Hepatocyte (in vitro differentiated cells): ENCODE results near the gene PTTG1IP2. TPM values are rescaled to one million over a fixed set of nuclear protein-coding genes. Genes with fewer than 3 reads are reported as not detected.

ENCODE experiments used
- DNase-seq: peaks from one replicate; pipeline ENCODE4 v3.0.0-alpha.2; 2016; ENCODE audit warnings: low spot score
- H2AFZ ChIP-seq: fragments of 200-600 bp; sonication (generic); 2 replicates; pipeline ENCODE4 v1.6.0; 2016; ENCODE audit warnings: antibody characterized with exemption, mild to moderate bottlenecking
- H3K27ac ChIP-seq: fragments of 200-600 bp; sonication (generic); 2 replicates; pipeline ENCODE4 v1.5.1; 2016; ENCODE audit warnings: mild to moderate bottlenecking
- H3K27me3 ChIP-seq: fragments of 200-600 bp; sonication (generic); 2 replicates; pipeline ENCODE4 v1.6.1; 2016
- H3K36me3 ChIP-seq: fragments of 200-600 bp; sonication (generic); replicated peaks from 2 replicates; pipeline ENCODE4 v1.5.1; 2016; ENCODE audit warnings: low read depth; ENCODE audit not compliant: insufficient read depth
- H3K4me1 ChIP-seq: fragments of 200-600 bp; sonication (generic); 2 replicates; pipeline ENCODE4 v1.5.1; 2016; ENCODE audit warnings: mild to moderate bottlenecking, moderate library complexity; ENCODE audit not compliant: insufficient read depth
- H3K4me2 ChIP-seq: fragments of 200-600 bp; sonication (generic); 2 replicates; pipeline ENCODE4 v1.6.0; 2016
- H3K4me3 ChIP-seq: fragments of 200-600 bp; sonication (generic); 2 replicates; pipeline ENCODE4 v1.5.1; 2016; ENCODE audit warnings: mild to moderate bottlenecking
- H3K79me2 ChIP-seq: fragments of 200-600 bp; sonication (generic); 2 replicates; pipeline ENCODE4 v1.6.0; 2017; ENCODE audit warnings: mild to moderate bottlenecking
- H3K9me2 ChIP-seq: fragments of 200-600 bp; sonication (generic); replicated peaks from 2 replicates; pipeline ENCODE4 v1.6.0; 2017; ENCODE audit warnings: mild to moderate bottlenecking; ENCODE audit not compliant: insufficient read depth
- H3K9me3 ChIP-seq: fragments of 200-600 bp; sonication (generic); 2 replicates; pipeline ENCODE4 v1.5.1; 2016; ENCODE audit warnings: low read depth, mild to moderate bottlenecking
- H4K20me1 ChIP-seq: fragments of 200-600 bp; sonication (generic); 2 replicates; pipeline ENCODE4 v1.6.0; 2016; ENCODE audit warnings: mild to moderate bottlenecking; ENCODE audit not compliant: insufficient read depth, poor library complexity, severe bottlenecking
- EZH2 ChIP-seq: fragments of 200-600 bp; sonication (generic); IDR thresholded peaks from 2 replicates; pipeline ENCODE4 v1.6.1; 2016; ENCODE audit warnings: antibody characterized with exemption, mild to moderate bottlenecking, borderline replicate concordance
- EZH2phosphoT487 ChIP-seq: fragments of 200-600 bp; sonication (generic); IDR thresholded peaks from one replicate; pipeline ENCODE4 v1.6.1; 2018; ENCODE audit warnings: antibody characterized with exemption, mild to moderate bottlenecking, low read depth, moderate library complexity; ENCODE audit not compliant: unreplicated experiment, severe bottlenecking
- WGBS: methylation state at CpG from one replicate; pipeline ENCODE4 v1.1.6; 2016; ENCODE audit warnings: low lambda C conversion rate; ENCODE audit errors: missing lambda C conversion rate; 5-methylcytosine and 5-hydroxymethylcytosine counted together
- polyA plus RNA-seq: library from polyadenylated mRNA; unstranded; fragments of >200 nt; fragmentation: Nextera tagmentation; extraction: Ambion mirVana; gene quantifications from 2 replicates; pipeline ENCODE4 v1.2.1, GENCODE V29; 2016
- total RNA-seq: library from RNA; depleted of rRNA; stranded (reverse); fragments of >200 nt; gene quantifications from 2 replicates; pipeline ENCODE4 v1.2.3, GENCODE V29; 2014
- TF ChIP-seq, protein P1 (sequence below): fragments of 200-600 bp; sonication (generic); IDR thresholded peaks from 2 replicates; pipeline ENCODE4 v1.5.1; 2016; ENCODE audit warnings: antibody characterized with exemption, mild to moderate bottlenecking; ENCODE audit not compliant: poor library complexity

PTTG1IP2 gene
- total and polyA plus RNA-seq, 2 experiments from 2014 or later, result 0.63 TPM; not detected in 1

DNA sequence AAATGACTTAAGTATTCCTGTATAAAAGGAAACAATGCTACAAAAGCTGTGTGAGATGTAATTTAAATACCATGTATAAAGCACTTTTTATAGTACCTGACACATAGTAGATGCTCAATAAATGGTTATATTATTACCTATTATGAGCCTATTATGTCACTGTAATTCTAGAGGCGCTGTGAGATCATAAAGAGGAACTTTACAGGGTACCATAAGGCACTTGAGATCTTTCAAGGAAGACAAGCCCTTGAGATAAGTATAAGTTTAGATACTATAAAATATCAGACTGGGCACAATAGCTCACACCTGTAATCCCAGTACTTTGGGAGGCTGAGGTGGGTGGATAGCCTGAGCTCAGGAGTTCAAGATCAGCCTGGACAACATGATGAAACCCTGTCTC lies 38.3 kb downstream of the PTTG1IP2 start:
- DNase-seq, result no peak
- H3K4me3 ChIP-seq, result no peak overlapping the region
- no peaks in the 10 kb centered on the region for H3K79me2 ChIP-seq
- H3K27ac ChIP-seq, result no peak overlapping the region
- H3K9me2 ChIP-seq, result no peaks in the 10 kb centered on the region
- H3K4me1 ChIP-seq, result peaks cover 7% of the 10 kb centered on the region
- H3K36me3 ChIP-seq, result no peaks in the 10 kb centered on the region
- no peak overlapping the region for H3K4me2 ChIP-seq
- no peaks in the 10 kb centered on the region for H3K27me3 ChIP-seq
- TF ChIP-seq, protein P1, sequence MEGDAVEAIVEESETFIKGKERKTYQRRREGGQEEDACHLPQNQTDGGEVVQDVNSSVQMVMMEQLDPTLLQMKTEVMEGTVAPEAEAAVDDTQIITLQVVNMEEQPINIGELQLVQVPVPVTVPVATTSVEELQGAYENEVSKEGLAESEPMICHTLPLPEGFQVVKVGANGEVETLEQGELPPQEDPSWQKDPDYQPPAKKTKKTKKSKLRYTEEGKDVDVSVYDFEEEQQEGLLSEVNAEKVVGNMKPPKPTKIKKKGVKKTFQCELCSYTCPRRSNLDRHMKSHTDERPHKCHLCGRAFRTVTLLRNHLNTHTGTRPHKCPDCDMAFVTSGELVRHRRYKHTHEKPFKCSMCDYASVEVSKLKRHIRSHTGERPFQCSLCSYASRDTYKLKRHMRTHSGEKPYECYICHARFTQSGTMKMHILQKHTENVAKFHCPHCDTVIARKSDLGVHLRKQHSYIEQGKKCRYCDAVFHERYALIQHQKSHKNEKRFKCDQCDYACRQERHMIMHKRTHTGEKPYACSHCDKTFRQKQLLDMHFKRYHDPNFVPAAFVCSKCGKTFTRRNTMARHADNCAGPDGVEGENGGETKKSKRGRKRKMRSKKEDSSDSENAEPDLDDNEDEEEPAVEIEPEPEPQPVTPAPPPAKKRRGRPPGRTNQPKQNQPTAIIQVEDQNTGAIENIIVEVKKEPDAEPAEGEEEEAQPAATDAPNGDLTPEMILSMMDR, result no peak
- TF ChIP-seq EZH2phosphoT487, result no peak
- TF ChIP-seq EZH2, result no peak
- no peaks in the 10 kb centered on the region for H3K9me3 ChIP-seq
- no peaks in the 10 kb centered on the region for H4K20me1 ChIP-seq
- H2AFZ ChIP-seq, result no peak overlapping the region
- WGBS, result 92% methylated on average over 1 of the region's 1 CpG

DNA sequence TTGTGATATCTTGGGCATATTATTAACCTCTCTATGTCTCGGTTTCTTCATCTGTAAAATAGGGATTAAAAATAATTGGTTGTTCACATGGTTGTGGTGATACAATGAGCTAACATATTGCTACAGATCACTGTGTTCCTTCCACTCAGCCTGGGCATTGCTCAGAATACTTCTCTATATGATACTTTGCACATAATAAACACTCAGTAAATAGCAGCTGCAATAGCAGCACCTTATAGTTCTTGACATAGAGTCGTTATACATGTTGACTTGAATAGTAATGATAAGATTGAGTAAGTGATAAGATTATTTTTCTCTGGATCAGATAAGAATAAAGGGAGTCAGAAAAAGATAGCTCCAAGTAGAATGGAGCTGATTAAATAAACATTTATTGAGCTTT lies 42.3 kb downstream of the PTTG1IP2 start:
- TF ChIP-seq, protein P1, result no peak
- TF ChIP-seq EZH2 (no peak), EZH2phosphoT487 (no peak)
- Histone ChIP-seq H3K4me1 (peaks cover 7% of the 10 kb centered on the region), H3K36me3 (no peaks in the 10 kb centered on the region), H3K4me2 (no peak overlapping the region), H3K4me3 (no peak overlapping the region), H3K27me3 (no peaks in the 10 kb centered on the region), H4K20me1 (no peaks in the 10 kb centered on the region), H3K9me3 (no peaks in the 10 kb centered on the region), H3K9me2 (no peaks in the 10 kb centered on the region), H2AFZ (no peak overlapping the region), H3K27ac (no peak overlapping the region), H3K79me2 (no peaks in the 10 kb centered on the region)
- 67% methylated on average over 2 of the region's 2 CpGs for WGBS
- DNase-seq, result no peak

DNA sequence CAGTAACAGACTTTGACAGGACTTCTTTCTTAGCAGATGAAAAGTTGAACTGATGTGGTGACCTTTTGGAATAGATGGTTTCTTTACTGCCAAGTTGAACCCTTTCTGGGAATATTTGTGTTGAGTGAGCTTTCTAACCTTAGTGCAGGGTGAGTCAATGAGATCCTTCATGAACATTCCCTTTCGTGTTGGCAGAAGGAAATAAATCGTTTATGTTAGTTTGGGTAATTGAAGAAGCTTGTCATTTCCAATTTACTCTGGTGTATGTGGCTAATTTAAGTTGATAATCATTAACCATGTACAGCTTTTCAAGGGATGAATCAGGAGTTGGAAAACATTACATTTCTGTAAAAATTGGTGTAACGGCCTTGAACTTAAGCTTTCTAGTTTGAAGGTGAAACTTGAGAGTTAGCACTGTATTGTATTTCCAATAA lies 43.4 kb downstream of the PTTG1IP2 start:
- no peaks in the 10 kb centered on the region for H3K36me3 ChIP-seq
- no peak overlapping the region for H3K4me3 ChIP-seq

More for the DNA sequence above, 43.4 kb downstream of the PTTG1IP2 start:
- Histone ChIP-seq H3K79me2 (no peaks in the 10 kb centered on the region), H2AFZ (no peak overlapping the region), H3K27ac (no peak overlapping the region), H3K4me1 (peaks cover 7% of the 10 kb centered on the region), H3K9me2 (no peaks in the 10 kb centered on the region), H3K27me3 (no peaks in the 10 kb centered on the region), H3K9me3 (no peaks in the 10 kb centered on the region), H3K4me2 (peak overlapping the region; percentile 5), H4K20me1 (no peaks in the 10 kb centered on the region)
- TF ChIP-seq EZH2, result no peak
- no peak for TF ChIP-seq EZH2phosphoT487
- TF ChIP-seq, protein P1, result no peak
- 51% methylated on average over 3 of the region's 3 CpGs for WGBS
- no peak for DNase-seq
